GM12878 (cell line): ENCODE results near the gene C1orf21. TPM values are rescaled to one million over a fixed set of nuclear protein-coding genes. Genes with fewer than 3 reads are reported as not detected.

ENCODE experiments used
- ATAC-seq: fragments of 200-7000 bp; cut with Tn5 transposase; 3 replicates; pipeline ENCODE4 v1.9.1; 2020; ENCODE audit warnings: mild to moderate bottlenecking, moderate library complexity
- BruUV-seq: library from RNA; stranded (reverse); fragments of 400-500 nt; replicated peaks from 2 replicates; lab custom pipeline; 2021; lab: Mats Ljungman, UMichigan
- CTCF ChIA-PET: fragments of 300-600 bp; sonication (Branson Sonifier 250); formaldehyde crosslinking; extraction: SDS; loops from one replicate; lab custom pipeline; 2021; ENCODE audit warnings: inconsistent platforms; lab: Yijun Ruan, JAX
- POLR2A ChIA-PET: fragments of 350-600 bp; formaldehyde crosslinking; extraction: SDS; loops from one replicate; lab custom pipeline; 2021; ENCODE audit warnings: inconsistent platforms; lab: Charles Lee
- RAD21 ChIA-PET: fragments of 300-600 bp; sonication (Branson Sonifier 250); formaldehyde crosslinking; loops from one replicate; lab custom pipeline; 2023; ENCODE audit warnings: antibody characterized with exemption; ENCODE audit not compliant: unreplicated experiment; lab: Charles Lee
- SMC1A ChIA-PET: fragments of 300-600 bp; sonication (Branson Sonifier 250); formaldehyde crosslinking; loops from one replicate; lab custom pipeline; 2023; ENCODE audit not compliant: unreplicated experiment, uncharacterized antibody; lab: Charles Lee
- DNase-seq: peaks from one replicate; pipeline ENCODE4 v3.0.0-alpha.2; 2011; ENCODE audit warnings: low read depth, low spot score
- FAIRE-seq: peaks from 3 replicates; lab custom pipeline; 2011; peaks lifted over from hg19 to GRCh38; lab: Jason Lieb, UNC
- H2AFZ ChIP-seq: 2 replicates; pipeline ENCODE4 v1.6.0; 2011; ENCODE audit warnings: low read depth, low read length, control low read depth; ENCODE audit not compliant: control insufficient read depth
- H3K27ac ChIP-seq: 2 replicates; pipeline ENCODE4 v1.5.1; 2011; ENCODE audit warnings: control low read depth; ENCODE audit not compliant: control insufficient read depth, insufficient read depth
- H3K27me3 ChIP-seq, 2 experiments: replicated peaks in 1 of 2; 2 replicates each; pipeline versions ENCODE4 v1.6.0 to v1.6.1; 2011; ENCODE audit warnings: low read length in 1 of 2; ENCODE audit not compliant: control insufficient read depth in 2 of 2, insufficient read depth in 2 of 2
- H3K36me3 ChIP-seq, 2 experiments: 2 replicates each; pipeline ENCODE4 v1.5.1; 2011; ENCODE audit warnings: low read length in 1 of 2; ENCODE audit not compliant: control insufficient read depth in 2 of 2, insufficient read depth in 2 of 2
- H3K4me1 ChIP-seq: 2 replicates; pipeline ENCODE4 v1.6.1; 2011; ENCODE audit warnings: mild to moderate bottlenecking, low read length, moderate library complexity, mixed read lengths; ENCODE audit not compliant: control insufficient read depth, insufficient read depth
- H3K4me2 ChIP-seq: 2 replicates; pipeline ENCODE4 v1.6.0; 2011; ENCODE audit warnings: control low read depth; ENCODE audit not compliant: control insufficient read depth, insufficient read depth
- H3K4me3 ChIP-seq: fragments of 200-600 bp; sonication (generic); 2 replicates; pipeline ENCODE4 v1.5.1; 2016
- H3K79me2 ChIP-seq: 2 replicates; pipeline ENCODE4 v1.6.0; 2011; ENCODE audit warnings: low read length; ENCODE audit not compliant: control insufficient read depth, insufficient read depth
- H3K9ac ChIP-seq: 2 replicates; pipeline ENCODE4 v1.8.0; 2011; ENCODE audit warnings: low read length, control low read depth, mixed read lengths; ENCODE audit not compliant: control insufficient read depth, insufficient read depth
- H3K9me3 ChIP-seq: replicated peaks from 3 replicates; pipeline ENCODE4 v1.5.1; 2011; ENCODE audit warnings: mild to moderate bottlenecking, low read length; ENCODE audit not compliant: control insufficient read depth, insufficient read depth
- H4K20me1 ChIP-seq: 2 replicates; pipeline ENCODE4 v1.6.0; 2011; ENCODE audit not compliant: control insufficient read depth, insufficient read depth
- EZH2 ChIP-seq: IDR thresholded peaks from 2 replicates; pipeline ENCODE4 v1.6.1; 2012; ENCODE audit warnings: low read depth, mild to moderate bottlenecking, control low read depth, inconsistent platforms, low read length, borderline replicate concordance; ENCODE audit not compliant: control insufficient read depth
- HDGF ChIP-seq: fragments of 450-650 bp; IDR thresholded peaks from 2 replicates; pipeline ENCODE4 v1.6.1; 2016; ENCODE audit warnings: antibody characterized with exemption
- RELB ChIP-seq: fragments of 450-650 bp; IDR thresholded peaks from 2 replicates; pipeline ENCODE4 v1.6.1; 2017; ENCODE audit warnings: low read depth, mild to moderate bottlenecking, moderate library complexity
- SRF ChIP-seq, 2 experiments: IDR thresholded peaks; 2 replicates each; pipeline ENCODE4 v1.6.1; 2011; ENCODE audit warnings: low read depth in 2 of 2, low read length in 2 of 2, mild to moderate bottlenecking in 1 of 2, moderate library complexity in 1 of 2
- SUZ12 ChIP-seq: fragments of 200-600 bp; sonication (generic); IDR thresholded peaks from one replicate; pipeline ENCODE4 v1.6.1; 2018; ENCODE audit warnings: antibody characterized with exemption, mild to moderate bottlenecking; ENCODE audit not compliant: unreplicated experiment
- YBX1 ChIP-seq: fragments of 450-650 bp; IDR thresholded peaks from 2 replicates; pipeline ENCODE4 v1.6.1; 2016; ENCODE audit warnings: antibody characterized with exemption
- YY1 ChIP-seq: IDR thresholded peaks from 2 replicates; pipeline ENCODE4 v1.6.1; 2011; ENCODE audit warnings: low read depth, mild to moderate bottlenecking, low read length
- WGBS: methylation state at CpG from one replicate; pipeline ENCODE4 v1.1.6; 2016; ENCODE audit warnings: low lambda C conversion rate; ENCODE audit not compliant: insufficient replicate concordance, insufficient coverage; ENCODE audit errors: missing lambda C conversion rate; 5-methylcytosine and 5-hydroxymethylcytosine counted together
- in situ Hi-C: fragments of 300-500 bp; cut with MboI; formaldehyde crosslinking; loops from 9 replicates; pipeline ENCODE4 v1.14.3; 2018; ENCODE audit warnings: mixed read lengths
- intact Hi-C: fragments of 100-400 bp; cut with micrococcal nuclease; formaldehyde crosslinking; loops from one replicate; pipeline ENCODE4 v1.14.2; 2022; ENCODE audit not compliant: unreplicated experiment
- polyA plus RNA-seq, 11 experiments: library from polyadenylated mRNA; depleted of rRNA in 4 of 11; unstranded in 6 of 11; stranded (reverse) in 5 of 11; fragments of >200 nt; fragmentation: Nextera tagmentation in 4 of 11; fragmentation: Illumina TruSeq in 1 of 11; extraction: Ambion mirVana in 4 of 11; extraction: Trizol in 1 of 11; gene quantifications; 1 replicate in 1 of 11; 2 replicates in 10 of 11; pipeline versions ENCODE4 v1.2.1 to v1.2.3, GENCODE V29; 2011 to 2016; ENCODE audit warnings: inconsistent platforms in 2 of 11, missing spikeins in 2 of 11, low read depth in 1 of 11
- total RNA-seq, 4 experiments: library from RNA; depleted of rRNA in 3 of 4; stranded (reverse); fragments of >200 nt in 3 of 4; fragmentation: Illumina TruSeq in 1 of 4; extraction: Trizol in 1 of 4; gene quantifications; 2 replicates each; pipeline versions ENCODE4 v1.2.1 to v1.2.3, GENCODE V29; 2013 to 2021
- TF ChIP-seq, protein P1 (sequence below): fragments of 450-650 bp; formaldehyde crosslinking; IDR thresholded peaks from 2 replicates; pipeline ENCODE4 v1.4.0; 2020; ENCODE audit warnings: mild to moderate bottlenecking, moderate library complexity
- TF ChIP-seq, protein P2 (sequence below): fragments of 450-650 bp; IDR thresholded peaks from 2 replicates; pipeline ENCODE4 v1.6.1; 2017; ENCODE audit warnings: mild to moderate bottlenecking, moderate library complexity

The C1orf21 gene
- total and polyA plus RNA-seq, 10 of the 15 experiments (the other 5 are each of a cell fraction or from before 2014, with no cell fraction given), result 0.03 to 1.6 (median 0.17) TPM; not detected in 3

- no peak for DNase-seq
- Histone ChIP-seq H3K9me3 (no peaks in the 10 kb centered on the region), H3K36me3 (no peaks in the 10 kb centered on the region), H3K79me2 (no peaks in the 10 kb centered on the region), H3K4me1 (no peaks in the 10 kb centered on the region; the same call in 1 of the 2 replicates), H3K27me3 (peaks cover 0 to 6% of the 10 kb centered on the region in 2 experiments; a peak in 1 of 4 replicates), H2AFZ (no peak overlapping the region), H3K27ac (no peak overlapping the region), H3K4me2 (no peak overlapping the region), H4K20me1 (no peaks in the 10 kb centered on the region), H3K4me3 (no peak overlapping the region), H3K9ac (no peak overlapping the region)
- ATAC-seq, result no peak; the same call in 2 of the 3 replicates
- intact Hi-C loops (no loop called here), in situ Hi-C loops (no loop called here)
- FAIRE-seq, result no peak
- no TSS peak for BruUV-seq
- SMC1A ChIA-PET, result interaction anchor here (0.6 to 1.6 kb wide), 2 partner anchors 20 to 482 kb away, joined by 4 read pairs; no protein-coding TSS in a partner anchor
- POLR2A ChIA-PET, result no interaction called here
- RAD21 ChIA-PET, result no interaction called here
- CTCF ChIA-PET, result interaction anchor here (0.6 to 1.1 kb wide), 3 partner anchors 16 to 170 kb away, joined by 3 read pairs; no protein-coding TSS in a partner anchor
- 25% methylated on average over 3 of the region's 3 CpGs for WGBS
- TF ChIP-seq HDGF (no peak), YY1 (no peak), RELB (no peak), EZH2 (no peak), YBX1 (no peak), SUZ12 (no peak), SRF (IDR thresholded peaks at IDR 0.05; ENCODE audit: low read depth in 2 of 2, low read length in 2 of 2) (no peak)
- TF ChIP-seq, protein P1, sequence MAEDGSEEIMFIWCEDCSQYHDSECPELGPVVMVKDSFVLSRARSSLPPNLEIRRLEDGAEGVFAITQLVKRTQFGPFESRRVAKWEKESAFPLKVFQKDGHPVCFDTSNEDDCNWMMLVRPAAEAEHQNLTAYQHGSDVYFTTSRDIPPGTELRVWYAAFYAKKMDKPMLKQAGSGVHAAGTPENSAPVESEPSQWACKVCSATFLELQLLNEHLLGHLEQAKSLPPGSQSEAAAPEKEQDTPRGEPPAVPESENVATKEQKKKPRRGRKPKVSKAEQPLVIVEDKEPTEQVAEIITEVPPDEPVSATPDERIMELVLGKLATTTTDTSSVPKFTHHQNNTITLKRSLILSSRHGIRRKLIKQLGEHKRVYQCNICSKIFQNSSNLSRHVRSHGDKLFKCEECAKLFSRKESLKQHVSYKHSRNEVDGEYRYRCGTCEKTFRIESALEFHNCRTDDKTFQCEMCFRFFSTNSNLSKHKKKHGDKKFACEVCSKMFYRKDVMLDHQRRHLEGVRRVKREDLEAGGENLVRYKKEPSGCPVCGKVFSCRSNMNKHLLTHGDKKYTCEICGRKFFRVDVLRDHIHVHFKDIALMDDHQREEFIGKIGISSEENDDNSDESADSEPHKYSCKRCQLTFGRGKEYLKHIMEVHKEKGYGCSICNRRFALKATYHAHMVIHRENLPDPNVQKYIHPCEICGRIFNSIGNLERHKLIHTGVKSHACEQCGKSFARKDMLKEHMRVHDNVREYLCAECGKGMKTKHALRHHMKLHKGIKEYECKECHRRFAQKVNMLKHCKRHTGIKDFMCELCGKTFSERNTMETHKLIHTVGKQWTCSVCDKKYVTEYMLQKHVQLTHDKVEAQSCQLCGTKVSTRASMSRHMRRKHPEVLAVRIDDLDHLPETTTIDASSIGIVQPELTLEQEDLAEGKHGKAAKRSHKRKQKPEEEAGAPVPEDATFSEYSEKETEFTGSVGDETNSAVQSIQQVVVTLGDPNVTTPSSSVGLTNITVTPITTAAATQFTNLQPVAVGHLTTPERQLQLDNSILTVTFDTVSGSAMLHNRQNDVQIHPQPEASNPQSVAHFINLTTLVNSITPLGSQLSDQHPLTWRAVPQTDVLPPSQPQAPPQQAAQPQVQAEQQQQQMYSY (CRISPR knock-in tag), result no peak
- TF ChIP-seq, protein P2, sequence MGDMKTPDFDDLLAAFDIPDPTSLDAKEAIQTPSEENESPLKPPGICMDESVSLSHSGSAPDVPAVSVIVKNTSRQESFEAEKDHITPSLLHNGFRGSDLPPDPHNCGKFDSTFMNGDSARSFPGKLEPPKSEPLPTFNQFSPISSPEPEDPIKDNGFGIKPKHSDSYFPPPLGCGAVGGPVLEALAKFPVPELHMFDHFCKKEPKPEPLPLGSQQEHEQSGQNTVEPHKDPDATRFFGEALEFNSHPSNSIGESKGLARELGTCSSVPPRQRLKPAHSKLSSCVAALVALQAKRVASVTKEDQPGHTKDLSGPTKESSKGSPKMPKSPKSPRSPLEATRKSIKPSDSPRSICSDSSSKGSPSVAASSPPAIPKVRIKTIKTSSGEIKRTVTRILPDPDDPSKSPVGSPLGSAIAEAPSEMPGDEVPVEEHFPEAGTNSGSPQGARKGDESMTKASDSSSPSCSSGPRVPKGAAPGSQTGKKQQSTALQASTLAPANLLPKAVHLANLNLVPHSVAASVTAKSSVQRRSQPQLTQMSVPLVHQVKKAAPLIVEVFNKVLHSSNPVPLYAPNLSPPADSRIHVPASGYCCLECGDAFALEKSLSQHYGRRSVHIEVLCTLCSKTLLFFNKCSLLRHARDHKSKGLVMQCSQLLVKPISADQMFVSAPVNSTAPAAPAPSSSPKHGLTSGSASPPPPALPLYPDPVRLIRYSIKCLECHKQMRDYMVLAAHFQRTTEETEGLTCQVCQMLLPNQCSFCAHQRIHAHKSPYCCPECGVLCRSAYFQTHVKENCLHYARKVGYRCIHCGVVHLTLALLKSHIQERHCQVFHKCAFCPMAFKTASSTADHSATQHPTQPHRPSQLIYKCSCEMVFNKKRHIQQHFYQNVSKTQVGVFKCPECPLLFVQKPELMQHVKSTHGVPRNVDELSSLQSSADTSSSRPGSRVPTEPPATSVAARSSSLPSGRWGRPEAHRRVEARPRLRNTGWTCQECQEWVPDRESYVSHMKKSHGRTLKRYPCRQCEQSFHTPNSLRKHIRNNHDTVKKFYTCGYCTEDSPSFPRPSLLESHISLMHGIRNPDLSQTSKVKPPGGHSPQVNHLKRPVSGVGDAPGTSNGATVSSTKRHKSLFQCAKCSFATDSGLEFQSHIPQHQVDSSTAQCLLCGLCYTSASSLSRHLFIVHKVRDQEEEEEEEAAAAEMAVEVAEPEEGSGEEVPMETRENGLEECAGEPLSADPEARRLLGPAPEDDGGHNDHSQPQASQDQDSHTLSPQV, result no peak
Observed at GRCh38 chr1:184557423-184558347, 170.9 kb downstream of the C1orf21 start.
